ENCODE data around the gene GTPBP2.
A peak's percentile ranks its signal among the peaks of the same experiment; 100 is the strongest.

DNA sequence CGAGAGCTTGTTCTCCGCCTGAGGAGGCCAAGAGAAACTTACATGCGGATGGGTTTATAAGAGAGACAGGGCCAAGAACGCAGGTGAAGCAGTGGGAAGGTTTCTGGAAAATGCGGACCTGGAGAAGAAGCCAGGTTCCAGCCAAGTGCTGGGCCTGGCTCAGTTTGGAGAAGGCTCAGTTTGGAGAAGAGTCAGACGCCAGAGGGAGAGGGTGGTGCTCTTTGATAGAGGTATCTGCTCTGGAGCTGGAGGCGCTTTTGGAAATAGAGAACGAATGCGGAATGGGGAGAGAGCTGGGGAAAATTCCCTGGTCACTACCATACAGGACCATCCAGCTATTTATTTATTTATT, 16.5 kb upstream of the GTPBP2 start:
- TF ChIP-seq KAT7 (CRISPR knock-in tag; IDR thresholded peaks at IDR 0.05; ENCODE audit: borderline replicate concordance) (no peak), ESRRA (CRISPR knock-in tag; IDR thresholded peaks at IDR 0.05; ENCODE audit: borderline replicate concordance) (no peak), PRDM15 (CRISPR knock-in tag; IDR thresholded peaks at IDR 0.05) (peak; percentile 63)
- TF ChIP-seq, protein P1, sequence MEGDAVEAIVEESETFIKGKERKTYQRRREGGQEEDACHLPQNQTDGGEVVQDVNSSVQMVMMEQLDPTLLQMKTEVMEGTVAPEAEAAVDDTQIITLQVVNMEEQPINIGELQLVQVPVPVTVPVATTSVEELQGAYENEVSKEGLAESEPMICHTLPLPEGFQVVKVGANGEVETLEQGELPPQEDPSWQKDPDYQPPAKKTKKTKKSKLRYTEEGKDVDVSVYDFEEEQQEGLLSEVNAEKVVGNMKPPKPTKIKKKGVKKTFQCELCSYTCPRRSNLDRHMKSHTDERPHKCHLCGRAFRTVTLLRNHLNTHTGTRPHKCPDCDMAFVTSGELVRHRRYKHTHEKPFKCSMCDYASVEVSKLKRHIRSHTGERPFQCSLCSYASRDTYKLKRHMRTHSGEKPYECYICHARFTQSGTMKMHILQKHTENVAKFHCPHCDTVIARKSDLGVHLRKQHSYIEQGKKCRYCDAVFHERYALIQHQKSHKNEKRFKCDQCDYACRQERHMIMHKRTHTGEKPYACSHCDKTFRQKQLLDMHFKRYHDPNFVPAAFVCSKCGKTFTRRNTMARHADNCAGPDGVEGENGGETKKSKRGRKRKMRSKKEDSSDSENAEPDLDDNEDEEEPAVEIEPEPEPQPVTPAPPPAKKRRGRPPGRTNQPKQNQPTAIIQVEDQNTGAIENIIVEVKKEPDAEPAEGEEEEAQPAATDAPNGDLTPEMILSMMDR (IDR thresholded peaks at IDR 0.05) = no peak
